ENCODE measurements around the gene BST1. TPM values are rescaled to one million over a fixed set of nuclear protein-coding genes. Genes with fewer than 3 reads are reported as not detected.

The BST1 gene
- total RNA-seq, 1 donor, result 76.4 TPM

GRCh38 chr4:15737255-15737654, 34.4 kb downstream of the BST1 start:
- Histone ChIP-seq H3K27me3 (ENCODE audit: insufficient read depth, low read length) (no peaks in the 10 kb centered on the region), H3K9me3 (ENCODE audit: low read depth, low read length) (no peaks in the 10 kb centered on the region), H3K4me1 (ENCODE audit: insufficient read depth, low read length) (no peaks in the 10 kb centered on the region), H3K4me3 (ENCODE audit: low read length) (no peak overlapping the region)

GRCh38 chr4:15738877-15739276, 36.0 kb downstream of the BST1 start:
- Histone ChIP-seq H3K9me3 (ENCODE audit: low read depth, low read length) (no peaks in the 10 kb centered on the region), H3K27me3 (ENCODE audit: insufficient read depth, low read length) (no peaks in the 10 kb centered on the region), H3K4me3 (ENCODE audit: low read length) (no peak overlapping the region), H3K4me1 (ENCODE audit: insufficient read depth, low read length) (no peaks in the 10 kb centered on the region)

- no peaks in the 10 kb centered on the region for H3K27me3 ChIP-seq (ENCODE audit: insufficient read depth, low read length)
- H3K4me3 ChIP-seq (ENCODE audit: low read length), result no peak overlapping the region
- no peaks in the 10 kb centered on the region for H3K9me3 ChIP-seq (ENCODE audit: low read depth, low read length)
- no peaks in the 10 kb centered on the region for H3K4me1 ChIP-seq (ENCODE audit: insufficient read depth, low read length)
Observed at GRCh38 chr4:15740764-15741404, 38.0 kb downstream of the BST1 start.

GRCh38 chr4:15742083-15742582, 39.3 kb downstream of the BST1 start:
- Histone ChIP-seq H3K4me3 (ENCODE audit: low read length) (no peak overlapping the region), H3K9me3 (ENCODE audit: low read depth, low read length) (no peaks in the 10 kb centered on the region), H3K27me3 (ENCODE audit: insufficient read depth, low read length) (no peaks in the 10 kb centered on the region), H3K4me1 (ENCODE audit: insufficient read depth, low read length) (no peaks in the 10 kb centered on the region)

- H3K4me3 ChIP-seq (ENCODE audit: low read length), result no peak overlapping the region
- H3K9me3 ChIP-seq (ENCODE audit: low read depth, low read length), result no peaks in the 10 kb centered on the region
- H3K4me1 ChIP-seq (ENCODE audit: insufficient read depth, low read length), result no peaks in the 10 kb centered on the region
- no peaks in the 10 kb centered on the region for H3K27me3 ChIP-seq (ENCODE audit: insufficient read depth, low read length)
Observed at GRCh38 chr4:15742637-15743036, 39.8 kb downstream of the BST1 start.

- no peak overlapping the region for H3K4me3 ChIP-seq (ENCODE audit: low read length)
- no peaks in the 10 kb centered on the region for H3K4me1 ChIP-seq (ENCODE audit: insufficient read depth, low read length)
- no peaks in the 10 kb centered on the region for H3K9me3 ChIP-seq (ENCODE audit: low read depth, low read length)
- no peaks in the 10 kb centered on the region for H3K27me3 ChIP-seq (ENCODE audit: insufficient read depth, low read length)
Observed at GRCh38 chr4:15744016-15744545, 41.2 kb downstream of the BST1 start.

GRCh38 chr4:15746110-15746509, 43.2 kb downstream of the BST1 start:
- no peak overlapping the region for H3K4me3 ChIP-seq (ENCODE audit: low read length)
- H3K9me3 ChIP-seq (ENCODE audit: low read depth, low read length), result no peaks in the 10 kb centered on the region
- no peaks in the 10 kb centered on the region for H3K27me3 ChIP-seq (ENCODE audit: insufficient read depth, low read length)
- no peaks in the 10 kb centered on the region for H3K4me1 ChIP-seq (ENCODE audit: insufficient read depth, low read length)

GRCh38 chr4:15749001-15749400, 46.1 kb downstream of the BST1 start:
- Histone ChIP-seq H3K27me3 (ENCODE audit: insufficient read depth, low read length) (no peaks in the 10 kb centered on the region), H3K9me3 (ENCODE audit: low read depth, low read length) (no peaks in the 10 kb centered on the region), H3K4me3 (ENCODE audit: low read length) (no peak overlapping the region), H3K4me1 (ENCODE audit: insufficient read depth, low read length) (peaks cover 5% of the 10 kb centered on the region)

GRCh38 chr4:15751153-15751552, 48.3 kb downstream of the BST1 start:
- H3K4me1 ChIP-seq (ENCODE audit: insufficient read depth, low read length), result peaks cover 26% of the 10 kb centered on the region
- H3K27me3 ChIP-seq (ENCODE audit: insufficient read depth, low read length), result no peaks in the 10 kb centered on the region
- H3K4me3 ChIP-seq (ENCODE audit: low read length), result no peak overlapping the region
- H3K9me3 ChIP-seq (ENCODE audit: low read depth, low read length), result no peaks in the 10 kb centered on the region

- H3K4me1 ChIP-seq (ENCODE audit: insufficient read depth, low read length), result peaks cover 42% of the 10 kb centered on the region
- no peaks in the 10 kb centered on the region for H3K27me3 ChIP-seq (ENCODE audit: insufficient read depth, low read length)
- no peaks in the 10 kb centered on the region for H3K9me3 ChIP-seq (ENCODE audit: low read depth, low read length)
- no peak overlapping the region for H3K4me3 ChIP-seq (ENCODE audit: low read length)
Observed at GRCh38 chr4:15753081-15753480, 50.2 kb downstream of the BST1 start.

- peaks cover 42% of the 10 kb centered on the region for H3K4me1 ChIP-seq (ENCODE audit: insufficient read depth, low read length)
- H3K9me3 ChIP-seq (ENCODE audit: low read depth, low read length), result no peaks in the 10 kb centered on the region
- H3K4me3 ChIP-seq (ENCODE audit: low read length), result no peak overlapping the region
- no peaks in the 10 kb centered on the region for H3K27me3 ChIP-seq (ENCODE audit: insufficient read depth, low read length)
Observed at GRCh38 chr4:15753786-15754185, 50.9 kb downstream of the BST1 start.

GRCh38 chr4:15754323-15754722, 51.5 kb downstream of the BST1 start:
- H3K27me3 ChIP-seq (ENCODE audit: insufficient read depth, low read length), result no peaks in the 10 kb centered on the region
- peaks cover 42% of the 10 kb centered on the region for H3K4me1 ChIP-seq (ENCODE audit: insufficient read depth, low read length)
- no peak overlapping the region for H3K4me3 ChIP-seq (ENCODE audit: low read length)
- no peaks in the 10 kb centered on the region for H3K9me3 ChIP-seq (ENCODE audit: low read depth, low read length)

- Histone ChIP-seq H3K9me3 (ENCODE audit: low read depth, low read length) (no peaks in the 10 kb centered on the region), H3K27me3 (ENCODE audit: insufficient read depth, low read length) (no peaks in the 10 kb centered on the region), H3K4me3 (ENCODE audit: low read length) (no peak overlapping the region), H3K4me1 (ENCODE audit: insufficient read depth, low read length) (peaks cover 42% of the 10 kb centered on the region)
Observed at GRCh38 chr4:15755321-15756155, 52.7 kb downstream of the BST1 start.

GRCh38 chr4:15756361-15756861, 53.5 kb downstream of the BST1 start:
- Histone ChIP-seq H3K4me1 (ENCODE audit: insufficient read depth, low read length) (peaks cover 42% of the 10 kb centered on the region), H3K27me3 (ENCODE audit: insufficient read depth, low read length) (no peaks in the 10 kb centered on the region), H3K4me3 (ENCODE audit: low read length) (no peak overlapping the region), H3K9me3 (ENCODE audit: low read depth, low read length) (no peaks in the 10 kb centered on the region)

GRCh38 chr4:15757054-15757453, 54.2 kb downstream of the BST1 start:
- H3K4me3 ChIP-seq (ENCODE audit: low read length), result no peak overlapping the region
- peaks cover 42% of the 10 kb centered on the region for H3K4me1 ChIP-seq (ENCODE audit: insufficient read depth, low read length)
- no peaks in the 10 kb centered on the region for H3K27me3 ChIP-seq (ENCODE audit: insufficient read depth, low read length)
- no peaks in the 10 kb centered on the region for H3K9me3 ChIP-seq (ENCODE audit: low read depth, low read length)

All from mononuclear cell (primary cell).